ENCODE data around the gene PWWP2B. TPM values are rescaled to one million over a fixed set of nuclear protein-coding genes. Genes with fewer than 3 reads are reported as not detected.

The PWWP2B gene
- total and polyA plus RNA-seq, 2 experiments from 2014 or later, result 0.66 to 5.8 TPM

GRCh38 chr10:132383101-132383500 is 13.9 kb upstream of the PWWP2B start:
- peaks cover 5% of the 10 kb centered on the region; the same call in 1 of the 2 replicates for H3F3A ChIP-seq (ENCODE audit: insufficient read depth)
- no peaks in the 10 kb centered on the region for H3K79me2 ChIP-seq (ENCODE audit: insufficient read depth)
- 84 to 87% methylated on average over 8 of the region's 8 CpGs for WGBS, 2 experiments (ENCODE audit: low coverage in 1 of 2, low lambda C conversion rate in 2 of 2, missing lambda C conversion rate in 2 of 2)
- no peaks in the 10 kb centered on the region for H3K9me3 ChIP-seq (ENCODE audit: low read depth)
- TF ChIP-seq EZH2 (IDR thresholded peaks at IDR 0.05; ENCODE audit: insufficient read depth, poor library complexity, severe bottlenecking) (no peak), EZH2phosphoT487 (IDR thresholded peaks at IDR 0.05; ENCODE audit: insufficient read depth, low read depth) (no peak)
- 0 out of 2 replicates have a peak, but pooled peaks cover 4% of the 10 kb centered on the region for H3K4me1 ChIP-seq (ENCODE audit: insufficient read depth)
- no peak overlapping the region for H3K4me3 ChIP-seq
- H3K9ac ChIP-seq, result no peak overlapping the region
- H3K27ac ChIP-seq, result no peak overlapping the region
- no peaks in the 10 kb centered on the region for H3K9me2 ChIP-seq (ENCODE audit: insufficient read depth)
- in situ Hi-C loops (cut with MboI), result no loop called here
- no peak overlapping the region for H3K4me2 ChIP-seq (ENCODE audit: unreplicated experiment)
- H4K20me1 ChIP-seq (ENCODE audit: insufficient read depth), result no peaks in the 10 kb centered on the region
- no peaks in the 10 kb centered on the region for H3K27me3 ChIP-seq (replicated peaks; ENCODE audit: insufficient read depth)
- DNase-seq, result no peak
- H3K36me3 ChIP-seq (ENCODE audit: low read depth), result no peaks in the 10 kb centered on the region
- no peak overlapping the region for H2AFZ ChIP-seq

GRCh38 chr10:132383751-132384196 is 13.2 kb upstream of the PWWP2B start:
- 61 to 67% methylated on average over 13 of the region's 13 CpGs for WGBS, 2 experiments (ENCODE audit: low coverage in 1 of 2, low lambda C conversion rate in 2 of 2, missing lambda C conversion rate in 2 of 2)
- H3K79me2 ChIP-seq (ENCODE audit: insufficient read depth), result no peaks in the 10 kb centered on the region
- no peaks in the 10 kb centered on the region for H3K9me2 ChIP-seq (ENCODE audit: insufficient read depth)
- no peaks in the 10 kb centered on the region for H4K20me1 ChIP-seq (ENCODE audit: insufficient read depth)
- H3K27ac ChIP-seq, result no peak overlapping the region
- in situ Hi-C loops (cut with MboI), result no loop called here
- H3K4me1 ChIP-seq (ENCODE audit: insufficient read depth), result 0 out of 2 replicates have a peak, but pooled peaks cover 4% of the 10 kb centered on the region
- H3K36me3 ChIP-seq (ENCODE audit: low read depth), result no peaks in the 10 kb centered on the region
- TF ChIP-seq EZH2phosphoT487 (IDR thresholded peaks at IDR 0.05; ENCODE audit: insufficient read depth, low read depth), result no peak
- TF ChIP-seq EZH2 (IDR thresholded peaks at IDR 0.05; ENCODE audit: insufficient read depth, poor library complexity, severe bottlenecking), result no peak
- H3F3A ChIP-seq (ENCODE audit: insufficient read depth), result peaks cover 5% of the 10 kb centered on the region; the same call in 1 of the 2 replicates
- H3K9ac ChIP-seq, result no peak overlapping the region
- H3K9me3 ChIP-seq (ENCODE audit: low read depth), result no peaks in the 10 kb centered on the region
- H2AFZ ChIP-seq, result no peak overlapping the region
- no peak overlapping the region for H3K4me2 ChIP-seq (ENCODE audit: unreplicated experiment)
- no peaks in the 10 kb centered on the region for H3K27me3 ChIP-seq (replicated peaks; ENCODE audit: insufficient read depth)
- no peak for DNase-seq
- H3K4me3 ChIP-seq, result no peak overlapping the region

- Histone ChIP-seq H3K9me2 (ENCODE audit: insufficient read depth) (no peaks in the 10 kb centered on the region), H3K27me3 (replicated peaks; ENCODE audit: insufficient read depth) (no peaks in the 10 kb centered on the region), H4K20me1 (ENCODE audit: insufficient read depth) (no peaks in the 10 kb centered on the region), H2AFZ (no peak overlapping the region), H3K36me3 (ENCODE audit: low read depth) (no peaks in the 10 kb centered on the region), H3K27ac (no peak overlapping the region), H3F3A (ENCODE audit: insufficient read depth) (peaks cover 5% of the 10 kb centered on the region; the same call in 1 of the 2 replicates), H3K9ac (no peak overlapping the region), H3K9me3 (ENCODE audit: low read depth) (no peaks in the 10 kb centered on the region), H3K4me3 (no peak overlapping the region), H3K79me2 (ENCODE audit: insufficient read depth) (no peaks in the 10 kb centered on the region), H3K4me2 (ENCODE audit: unreplicated experiment) (no peak overlapping the region), H3K4me1 (ENCODE audit: insufficient read depth) (0 out of 2 replicates have a peak, but pooled peaks cover 4% of the 10 kb centered on the region)
- in situ Hi-C loops (cut with MboI), result no loop called here
- TF ChIP-seq EZH2 (IDR thresholded peaks at IDR 0.05; ENCODE audit: insufficient read depth, poor library complexity, severe bottlenecking) (no peak), EZH2phosphoT487 (IDR thresholded peaks at IDR 0.05; ENCODE audit: insufficient read depth, low read depth) (no peak)
- WGBS, 2 experiments (ENCODE audit: low coverage in 1 of 2, low lambda C conversion rate in 2 of 2, missing lambda C conversion rate in 2 of 2), result 87% methylated on average over 20 of the region's 20 CpGs
- DNase-seq, result peak; percentile 27
Measured at GRCh38 chr10:132384618-132385388, 12.2 kb upstream of the PWWP2B start.

DNA sequence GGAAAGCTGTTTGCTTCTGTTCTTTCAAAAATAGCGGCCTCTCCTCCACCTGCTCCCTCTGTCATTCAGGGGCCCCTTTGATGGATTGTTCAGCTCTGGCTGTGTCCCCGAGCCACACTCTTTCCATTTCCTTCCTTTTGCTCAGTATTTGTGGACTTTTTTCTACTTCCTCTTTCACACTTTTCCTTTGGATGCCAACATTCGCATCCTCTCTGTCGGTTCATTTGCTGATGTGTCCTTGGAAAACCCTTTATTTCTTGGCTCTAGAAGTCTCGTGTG is 11.7 kb upstream of the PWWP2B start:
- in situ Hi-C loops (cut with MboI), result no loop called here
- Histone ChIP-seq H3K36me3 (ENCODE audit: low read depth) (no peaks in the 10 kb centered on the region), H3K9ac (no peak overlapping the region), H3F3A (ENCODE audit: insufficient read depth) (peaks cover 5% of the 10 kb centered on the region; the same call in 1 of the 2 replicates), H3K79me2 (ENCODE audit: insufficient read depth) (no peaks in the 10 kb centered on the region), H4K20me1 (ENCODE audit: insufficient read depth) (no peaks in the 10 kb centered on the region), H3K4me2 (ENCODE audit: unreplicated experiment) (no peak overlapping the region), H3K4me3 (no peak overlapping the region), H2AFZ (no peak overlapping the region), H3K27ac (no peak overlapping the region), H3K4me1 (ENCODE audit: insufficient read depth) (0 out of 2 replicates have a peak, but pooled peaks cover 4% of the 10 kb centered on the region), H3K9me2 (ENCODE audit: insufficient read depth) (no peaks in the 10 kb centered on the region), H3K9me3 (ENCODE audit: low read depth) (no peaks in the 10 kb centered on the region), H3K27me3 (replicated peaks; ENCODE audit: insufficient read depth) (no peaks in the 10 kb centered on the region)
- no peak for DNase-seq
- 64 to 72% methylated on average over 5 of the region's 5 CpGs for WGBS, 2 experiments (ENCODE audit: low coverage in 1 of 2, low lambda C conversion rate in 2 of 2, missing lambda C conversion rate in 2 of 2)
- no peak for TF ChIP-seq EZH2 (IDR thresholded peaks at IDR 0.05; ENCODE audit: insufficient read depth, poor library complexity, severe bottlenecking)
- TF ChIP-seq EZH2phosphoT487 (IDR thresholded peaks at IDR 0.05; ENCODE audit: insufficient read depth, low read depth), result no peak
